Breast epithelium (tissue), 3 donors: ENCODE results near the gene STX8.

Experiments used
- CTCF ChIP-seq, 3 donors: fragments of 450-650 bp; IDR thresholded peaks; one replicate each; pipeline ENCODE4 v1.5.1; 2016 to 2017; ENCODE audit warnings: antibody characterized with exemption in 3 of 3, mild to moderate bottlenecking in 3 of 3, moderate library complexity in 3 of 3
- POLR2A ChIP-seq: fragments of 450-650 bp; IDR thresholded peaks from one replicate; pipeline ENCODE4 v1.6.1; 2016; ENCODE audit warnings: antibody characterized with exemption, mild to moderate bottlenecking, moderate library complexity

DNA sequence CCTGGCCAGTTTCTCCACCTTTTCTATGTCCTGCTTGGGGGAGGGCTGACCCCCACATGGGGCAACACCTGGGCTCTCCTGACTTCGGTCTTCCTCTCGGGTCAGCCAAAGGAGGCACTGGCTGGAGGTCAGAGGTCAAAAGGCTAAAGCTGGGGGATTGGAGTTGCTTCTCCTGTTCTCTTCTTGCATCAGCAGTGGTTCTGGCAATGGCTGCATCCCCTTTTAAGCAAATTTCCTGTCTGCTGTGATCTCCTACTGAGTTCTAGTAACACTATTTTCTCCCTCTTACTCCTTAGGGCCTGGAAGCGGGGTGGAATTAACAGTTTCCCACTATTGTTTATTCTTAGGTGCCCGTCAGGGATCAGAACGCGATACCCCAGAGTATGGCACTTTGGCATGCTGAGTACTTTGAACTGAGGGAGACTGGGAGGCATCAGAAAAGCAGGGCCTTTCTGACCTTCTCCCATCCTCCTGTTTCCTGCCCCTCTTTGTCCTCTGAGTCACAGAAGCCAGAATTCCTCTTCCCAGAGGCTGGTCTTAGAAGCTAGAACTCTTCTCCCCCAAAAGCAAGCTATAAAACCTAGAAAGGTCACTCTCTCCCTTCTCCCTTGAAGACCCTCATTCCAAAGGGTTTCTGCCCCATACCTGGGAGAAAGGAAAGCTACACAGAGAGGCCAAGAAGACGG is 268.2 kb downstream of the STX8 start:
- no peak for TF ChIP-seq CTCF (IDR thresholded peaks at IDR 0.05)
- TF ChIP-seq POLR2A, result no peak
